Progenitor cell of endocrine pancreas (in vitro differentiated cells): ENCODE measurements around the gene TMEM184B. TPM values are rescaled to one million over a fixed set of nuclear protein-coding genes. Genes with fewer than 3 reads are reported as not detected.

Experiments
- DNase-seq: peaks from one replicate; pipeline ENCODE4 v3.0.0; 2021; ENCODE audit warnings: low spot score; ENCODE audit not compliant: unreplicated experiment
- H3K27ac Mint-ChIP-seq: 2 replicates; pipeline ENCODE4 v1.8.0; 2021; ENCODE audit warnings: mild to moderate bottlenecking, moderate library complexity, mixed read lengths
- H3K27me3 Mint-ChIP-seq: 2 replicates; pipeline ENCODE4 v1.8.0; 2021; ENCODE audit warnings: mixed read lengths
- H3K36me3 Mint-ChIP-seq: 2 replicates; pipeline ENCODE4 v1.8.0; 2022; ENCODE audit warnings: mixed read lengths; ENCODE audit not compliant: insufficient read depth
- H3K4me1 Mint-ChIP-seq: 2 replicates; pipeline ENCODE4 v1.8.0; 2021; ENCODE audit warnings: low read depth, mixed read lengths
- H3K4me3 Mint-ChIP-seq: 2 replicates; pipeline ENCODE4 v1.8.0; 2021; ENCODE audit warnings: low read depth, mild to moderate bottlenecking, moderate library complexity, mixed read lengths
- H3K9me3 Mint-ChIP-seq: 2 replicates; pipeline ENCODE4 v1.8.0; 2021; ENCODE audit warnings: low read depth, mixed read lengths
- CTCF ChIP-seq: fragments of 200-600 bp; sonication (generic); IDR thresholded peaks from one replicate; pipeline ENCODE4 v1.5.0; 2021; ENCODE audit warnings: antibody characterized with exemption, mild to moderate bottlenecking; ENCODE audit not compliant: unreplicated experiment
- total RNA-seq: library from RNA; stranded (reverse); gene quantifications from 2 replicates; pipeline ENCODE4 v1.2.1, GENCODE V29; 2021

Gene TMEM184B
- total RNA-seq, 1 donor from 2014 or later, result 71.7 TPM

- Mint-ChIP-seq H3K36me3 (peaks cover under 1% of the 10 kb centered on the region), H3K27ac (no peak overlapping the region), H3K9me3 (no peaks in the 10 kb centered on the region), H3K27me3 (no peaks in the 10 kb centered on the region), H3K4me3 (no peak overlapping the region), H3K4me1 (peaks cover 12% of the 10 kb centered on the region)
- no peak for DNase-seq
- no peak for TF ChIP-seq CTCF
These were observed 99.8 kb downstream of the TMEM184B start for GRCh38 chr22:38172832-38173640.

- Mint-ChIP-seq H3K9me3 (no peaks in the 10 kb centered on the region), H3K27me3 (no peaks in the 10 kb centered on the region), H3K27ac (peak overlapping the region; percentile 92)
These were observed 100.6 kb downstream of the TMEM184B start for GRCh38 chr22:38171927-38172831.

GRCh38 chr22:38170469-38170868, 102.3 kb downstream of the TMEM184B start:
- H3K27me3 Mint-ChIP-seq, result no peaks in the 10 kb centered on the region
- H3K36me3 Mint-ChIP-seq, result peaks cover 2% of the 10 kb centered on the region
- H3K4me3 Mint-ChIP-seq, result no peak overlapping the region
- no peak for DNase-seq
- TF ChIP-seq CTCF, result no peak
- H3K4me1 Mint-ChIP-seq, result peaks cover 12% of the 10 kb centered on the region
- H3K27ac Mint-ChIP-seq, result no peak overlapping the region
- no peaks in the 10 kb centered on the region for H3K9me3 Mint-ChIP-seq

More at GRCh38 chr22:38171927-38172831, 100.6 kb downstream of the TMEM184B start:
- DNase-seq, result no peak
- Mint-ChIP-seq H3K4me1 (peaks cover 10% of the 10 kb centered on the region), H3K36me3 (peaks cover 2% of the 10 kb centered on the region), H3K4me3 (no peak overlapping the region)
- TF ChIP-seq CTCF, result no peak

Other genes starting within 250 kb of the TMEM184B start
- 64.2 and 67.3 TPM in 2 replicates for gene PICK1, start 215.6 kb downstream of the TMEM184B start, total RNA-seq
- gene SLC16A8, start 188.8 kb downstream of the TMEM184B start, total RNA-seq, result 2.6 and 3.0 TPM in 2 replicates
- 6.5 and 7.0 TPM in 2 replicates for gene BAIAP2L2, start 162.3 kb downstream of the TMEM184B start, total RNA-seq
- 76.0 and 76.4 TPM in 2 replicates for gene PLA2G6, start 91.2 kb downstream of the TMEM184B start, total RNA-seq
- 8.4 and 10.2 TPM in 2 replicates for gene MAFF, start 71.0 kb downstream of the TMEM184B start, total RNA-seq
- gene CSNK1E, start 44.4 kb upstream of the TMEM184B start, total RNA-seq, result 246 and 250 TPM in 2 replicates
- gene KCNJ4, start 182.2 kb upstream of the TMEM184B start, total RNA-seq, result 1.7 and 2.2 TPM in 2 replicates
- gene KDELR3, start 195.1 kb upstream of the TMEM184B start, total RNA-seq, result 5.7 and 6.3 TPM in 2 replicates
- gene DDX17, start 233.3 kb upstream of the TMEM184B start, total RNA-seq, result 625 and 651 TPM in 2 replicates